NB4 (cell line): Measurements from ENCODE around the gene STON1.

Experiments
- CTCF ChIP-seq: IDR thresholded peaks from one replicate; pipeline ENCODE4 v1.5.1; 2012; ENCODE audit warnings: low read depth, low read length
- POLR2A ChIP-seq: IDR thresholded peaks from 2 replicates; pipeline ENCODE4 v1.6.1; 2011; ENCODE audit warnings: mild to moderate bottlenecking; ENCODE audit not compliant: insufficient read length; ENCODE audit errors: extremely low read depth

GRCh38 chr2:48551548-48551947 lies 21.6 kb downstream of the STON1 start:
- TF ChIP-seq CTCF (no peak), POLR2A (no peak)
